ENCODE data around the gene SLAIN1. TPM values are rescaled to one million over a fixed set of nuclear protein-coding genes. Genes with fewer than 3 reads are reported as not detected.

SLAIN1 gene
- total RNA-seq, 2 donors from 2014 or later, result 14.8 to 20.0 TPM

DNA sequence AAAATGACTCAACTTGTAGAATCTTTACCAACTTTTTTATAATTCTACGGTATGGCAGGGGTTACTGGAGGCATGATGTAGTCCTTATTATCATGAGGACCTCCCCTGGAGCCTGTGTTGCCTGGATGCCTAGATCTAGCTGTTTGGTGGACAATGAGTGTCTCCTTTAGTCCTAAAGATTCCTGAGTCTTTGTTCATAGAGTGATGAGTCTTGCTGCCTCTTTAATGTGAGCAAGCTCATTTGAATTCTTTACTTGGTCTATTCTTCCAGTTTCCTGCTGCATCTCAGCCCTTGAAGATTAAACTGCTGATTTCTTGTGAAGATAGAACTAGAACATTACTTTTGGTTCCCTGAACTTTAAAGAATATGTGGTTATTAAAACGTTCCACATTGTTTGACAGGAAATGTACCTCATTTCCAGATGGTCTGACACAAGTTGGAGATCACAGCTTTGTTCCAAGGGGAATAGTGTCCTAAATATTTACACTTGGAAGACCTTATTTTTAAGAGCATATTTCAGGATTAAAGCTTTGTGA lies 51.9 kb downstream of the SLAIN1 start:
- WGBS, 2 donors, result 49 to 53% methylated on average over 2 of the region's 2 CpGs
- H3K36me3 ChIP-seq (replicated peaks in 1 of 2; ENCODE audit: insufficient read depth in 1 of 2, low read depth in 2 of 2), result peaks cover 0 to 4% of the 10 kb centered on the region in 2 donors
- H3K9me3 ChIP-seq, result no peaks in the 10 kb centered on the region
- no peaks in the 10 kb centered on the region for H3K27me3 ChIP-seq
- intact Hi-C loops (cut with DNase I), result loop anchor here (10.0 kb wide), 1 partner anchor 155 kb away; no protein-coding TSS in a partner anchor
- ATAC-seq (no peak), DNase-seq (no peak)
- no peak overlapping the region for H3K27ac ChIP-seq
- peaks cover 14% of the 10 kb centered on the region for H3K4me1 ChIP-seq
- TF ChIP-seq POLR2A (IDR thresholded peaks at IDR 0.05), result no peak
- TF ChIP-seq, protein P1, sequence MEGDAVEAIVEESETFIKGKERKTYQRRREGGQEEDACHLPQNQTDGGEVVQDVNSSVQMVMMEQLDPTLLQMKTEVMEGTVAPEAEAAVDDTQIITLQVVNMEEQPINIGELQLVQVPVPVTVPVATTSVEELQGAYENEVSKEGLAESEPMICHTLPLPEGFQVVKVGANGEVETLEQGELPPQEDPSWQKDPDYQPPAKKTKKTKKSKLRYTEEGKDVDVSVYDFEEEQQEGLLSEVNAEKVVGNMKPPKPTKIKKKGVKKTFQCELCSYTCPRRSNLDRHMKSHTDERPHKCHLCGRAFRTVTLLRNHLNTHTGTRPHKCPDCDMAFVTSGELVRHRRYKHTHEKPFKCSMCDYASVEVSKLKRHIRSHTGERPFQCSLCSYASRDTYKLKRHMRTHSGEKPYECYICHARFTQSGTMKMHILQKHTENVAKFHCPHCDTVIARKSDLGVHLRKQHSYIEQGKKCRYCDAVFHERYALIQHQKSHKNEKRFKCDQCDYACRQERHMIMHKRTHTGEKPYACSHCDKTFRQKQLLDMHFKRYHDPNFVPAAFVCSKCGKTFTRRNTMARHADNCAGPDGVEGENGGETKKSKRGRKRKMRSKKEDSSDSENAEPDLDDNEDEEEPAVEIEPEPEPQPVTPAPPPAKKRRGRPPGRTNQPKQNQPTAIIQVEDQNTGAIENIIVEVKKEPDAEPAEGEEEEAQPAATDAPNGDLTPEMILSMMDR (IDR thresholded peaks at IDR 0.05), result no peak
- no peak overlapping the region for H3K4me3 ChIP-seq

DNA sequence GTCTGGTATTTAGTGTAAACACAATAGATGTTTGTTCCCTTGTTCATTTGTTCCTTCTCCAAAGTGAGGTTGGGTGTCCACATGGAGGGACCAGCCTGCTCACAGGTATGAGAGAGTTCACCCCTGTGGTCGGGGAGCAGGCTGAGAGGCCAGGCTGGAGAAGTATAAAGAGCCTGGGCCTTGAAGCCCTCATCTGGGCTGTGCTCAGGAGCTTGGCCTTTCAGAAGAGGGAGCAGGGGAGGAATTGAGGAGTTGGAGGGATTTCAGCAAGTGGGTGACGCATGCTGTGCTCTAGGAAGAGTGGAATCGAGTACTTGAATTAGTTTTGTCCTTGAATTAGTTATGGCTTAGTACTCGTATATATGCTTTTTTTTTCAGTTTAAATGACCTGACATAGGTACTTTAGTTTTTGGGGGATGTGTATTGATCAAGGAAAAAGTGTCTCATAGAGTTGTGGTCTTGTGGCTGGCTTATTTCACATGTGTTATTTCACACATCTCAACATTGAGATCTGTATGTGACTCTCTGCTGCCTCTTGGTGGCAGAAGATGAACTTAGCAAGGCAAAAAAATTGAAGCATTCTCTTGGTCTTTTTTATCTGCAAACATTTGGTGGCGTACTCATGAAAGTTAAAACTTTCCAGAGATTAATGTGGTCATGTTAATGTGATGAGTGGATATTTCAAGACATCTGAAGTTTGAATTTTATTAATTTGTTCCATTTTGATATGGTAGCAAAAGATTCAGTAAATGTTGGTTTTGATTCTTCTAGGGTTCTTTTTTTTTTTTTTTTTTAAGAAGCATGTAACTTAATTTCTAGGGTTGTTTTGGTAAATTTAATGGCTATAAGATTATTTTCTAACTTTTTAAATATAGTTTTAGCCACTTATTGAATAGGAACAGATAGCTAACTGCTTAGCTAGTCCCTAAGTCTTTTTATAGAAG lies 54.3 kb downstream of the SLAIN1 start:
- TF ChIP-seq, protein P1 (IDR thresholded peaks at IDR 0.05), result peak; percentile 61 to 92 (median 91)
- no peak for TF ChIP-seq POLR2A (IDR thresholded peaks at IDR 0.05)
- intact Hi-C loops (cut with DNase I), result no loop called here
- Histone ChIP-seq H3K36me3 (replicated peaks in 1 of 2; ENCODE audit: insufficient read depth in 1 of 2, low read depth in 2 of 2) (peaks cover 0 to 4% of the 10 kb centered on the region in 2 donors), H3K4me1 (no peaks in the 10 kb centered on the region), H3K9me3 (no peaks in the 10 kb centered on the region), H3K27ac (no peak overlapping the region), H3K4me3 (no peak overlapping the region), H3K27me3 (no peaks in the 10 kb centered on the region)
- DNase-seq (peak; percentile 37 to 52 (median 48)), ATAC-seq (peak; percentile 87)
- whole genome bisulfite sequencing, 2 donors, result 51 to 54% methylated on average over 5 of the region's 5 CpGs

DNA sequence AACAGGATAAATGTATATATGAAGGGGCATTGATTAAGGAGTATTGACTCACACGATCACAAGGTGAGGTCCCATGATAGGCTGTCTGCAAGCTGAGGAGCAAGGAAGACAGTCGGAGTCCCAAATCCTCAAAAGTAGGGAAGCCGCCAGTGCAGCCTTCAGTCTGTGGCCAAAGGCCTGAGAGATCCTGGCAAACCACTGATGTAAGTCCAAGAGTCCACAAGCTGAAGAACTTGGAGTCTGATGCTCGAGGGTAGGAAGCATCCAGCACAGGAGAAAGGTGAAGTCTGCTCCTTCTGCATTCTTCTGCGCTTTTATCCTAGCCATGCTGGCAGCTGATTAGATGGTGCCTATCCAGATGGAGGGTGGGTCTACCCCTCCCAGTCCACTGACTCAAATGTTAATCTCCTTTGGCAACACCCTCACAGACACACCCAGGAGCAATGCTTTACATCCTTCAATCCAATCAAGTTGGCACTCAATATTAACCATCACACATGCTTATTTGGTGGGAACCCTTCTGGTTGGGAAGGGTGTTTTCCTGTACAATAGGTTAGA lies 55.1 kb downstream of the SLAIN1 start:
- peaks cover 0 to 2% of the 10 kb centered on the region in 2 donors for H3K36me3 ChIP-seq (replicated peaks in 1 of 2; ENCODE audit: insufficient read depth in 1 of 2, low read depth in 2 of 2)
- ATAC-seq, result no peak
- intact Hi-C loops (cut with DNase I), result no loop called here
- DNase-seq, result no peak
- H3K4me3 ChIP-seq, result no peak overlapping the region
- H3K27ac ChIP-seq, result no peak overlapping the region
- 53 to 69% methylated on average over 5 of the region's 5 CpGs for WGBS, 2 donors
- H3K9me3 ChIP-seq, result no peaks in the 10 kb centered on the region
- no peaks in the 10 kb centered on the region for H3K4me1 ChIP-seq
- no peak for TF ChIP-seq POLR2A (IDR thresholded peaks at IDR 0.05)
- TF ChIP-seq, protein P1 (IDR thresholded peaks at IDR 0.05), result no peak
- H3K27me3 ChIP-seq, result no peaks in the 10 kb centered on the region

DNA sequence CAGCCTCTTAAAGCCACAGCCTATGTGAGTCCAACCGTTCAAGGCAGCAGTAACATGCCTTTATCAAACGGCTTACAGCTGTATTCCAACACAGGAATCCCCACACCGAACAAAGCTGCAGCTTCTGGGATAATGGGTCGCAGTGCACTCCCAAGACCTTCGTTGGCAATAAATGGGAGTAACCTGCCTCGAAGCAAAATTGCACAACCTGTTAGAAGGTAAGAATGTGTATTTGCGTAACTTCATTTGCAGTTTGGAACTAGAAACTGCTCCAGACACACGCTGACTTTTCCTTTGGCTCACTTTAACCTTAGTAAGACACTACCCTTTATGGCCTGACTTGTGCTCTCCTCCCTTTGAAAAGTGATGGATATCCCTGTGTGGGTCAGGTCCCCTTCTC lies 63.4 kb downstream of the SLAIN1 start:
- ATAC-seq, result no peak
- intact Hi-C loops (cut with DNase I), result no loop called here
- WGBS, 2 donors, result 81 to 84% methylated on average over 8 of the region's 8 CpGs
- Histone ChIP-seq H3K4me1 (no peaks in the 10 kb centered on the region), H3K27me3 (no peaks in the 10 kb centered on the region), H3K36me3 (replicated peaks in 1 of 2; ENCODE audit: insufficient read depth in 1 of 2, low read depth in 2 of 2) (peaks cover 0 to 10% of the 10 kb centered on the region in 2 donors), H3K27ac (no peak overlapping the region), H3K4me3 (no peak overlapping the region), H3K9me3 (no peaks in the 10 kb centered on the region)
- DNase-seq, result no peak
- TF ChIP-seq, protein P1 (IDR thresholded peaks at IDR 0.05), result no peak
- TF ChIP-seq POLR2A (IDR thresholded peaks at IDR 0.05), result no peak

Measured in body of pancreas (tissue), 4 donors.